ENCODE results near the gene FRMD4A.

DNA sequence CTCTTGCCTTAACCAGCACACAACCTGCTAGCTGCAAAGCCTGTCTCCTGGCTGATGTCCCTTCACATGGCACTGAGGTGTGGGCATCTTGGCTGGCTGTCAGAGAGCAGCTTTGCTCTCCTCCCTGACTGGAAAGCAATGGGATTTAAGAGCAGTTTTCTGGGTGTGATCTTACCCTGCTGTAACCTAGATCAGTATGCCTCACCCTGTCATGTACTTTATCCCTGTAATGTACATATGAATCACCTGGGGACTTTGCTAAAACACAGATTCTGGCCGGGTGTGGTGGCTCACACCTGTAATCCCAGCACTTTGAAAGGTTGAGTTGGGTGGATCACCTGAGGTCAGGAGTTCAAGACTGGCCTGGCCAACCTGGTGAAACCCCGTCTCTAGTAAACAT, 209.9 kb downstream of the FRMD4A start:
- TF ChIP-seq, protein P1, sequence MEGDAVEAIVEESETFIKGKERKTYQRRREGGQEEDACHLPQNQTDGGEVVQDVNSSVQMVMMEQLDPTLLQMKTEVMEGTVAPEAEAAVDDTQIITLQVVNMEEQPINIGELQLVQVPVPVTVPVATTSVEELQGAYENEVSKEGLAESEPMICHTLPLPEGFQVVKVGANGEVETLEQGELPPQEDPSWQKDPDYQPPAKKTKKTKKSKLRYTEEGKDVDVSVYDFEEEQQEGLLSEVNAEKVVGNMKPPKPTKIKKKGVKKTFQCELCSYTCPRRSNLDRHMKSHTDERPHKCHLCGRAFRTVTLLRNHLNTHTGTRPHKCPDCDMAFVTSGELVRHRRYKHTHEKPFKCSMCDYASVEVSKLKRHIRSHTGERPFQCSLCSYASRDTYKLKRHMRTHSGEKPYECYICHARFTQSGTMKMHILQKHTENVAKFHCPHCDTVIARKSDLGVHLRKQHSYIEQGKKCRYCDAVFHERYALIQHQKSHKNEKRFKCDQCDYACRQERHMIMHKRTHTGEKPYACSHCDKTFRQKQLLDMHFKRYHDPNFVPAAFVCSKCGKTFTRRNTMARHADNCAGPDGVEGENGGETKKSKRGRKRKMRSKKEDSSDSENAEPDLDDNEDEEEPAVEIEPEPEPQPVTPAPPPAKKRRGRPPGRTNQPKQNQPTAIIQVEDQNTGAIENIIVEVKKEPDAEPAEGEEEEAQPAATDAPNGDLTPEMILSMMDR (optimal IDR thresholded peaks at IDR 0.05 in 1 of 3, IDR thresholded peaks at IDR 0.05 in 1 of 3, conservative IDR thresholded peaks at IDR 0.05 in 1 of 3; ENCODE audit: extremely low read depth in 1 of 3, insufficient read depth in 2 of 3, low read length in 3 of 3) = no peak
- no peak for TF ChIP-seq EZH2 (IDR thresholded peaks at IDR 0.05; ENCODE audit: low read length)
